Ascending aorta (tissue), 2 donors: ENCODE data around the gene UBQLN4. TPM values are rescaled to one million over a fixed set of nuclear protein-coding genes. Genes with fewer than 3 reads are reported as not detected.
A peak's percentile ranks its signal among the peaks of the same experiment; 100 is the strongest.

Source experiments
- DNase-seq, 2 donors: peaks; one replicate each; pipeline ENCODE4 v3.0.0-alpha.2; 2019; ENCODE audit warnings: low spot score in 2 of 2
- H3K27ac ChIP-seq, 2 donors: fragments of 200-600 bp; sonication (generic); one replicate each; pipeline ENCODE4 v1.5.1; 2016 to 2017; ENCODE audit warnings: mild to moderate bottlenecking in 1 of 2
- H3K27me3 ChIP-seq: fragments of 200-600 bp; sonication (generic); one replicate; pipeline ENCODE4 v1.5.1; 2017
- H3K36me3 ChIP-seq, 2 donors: fragments of 200-600 bp; sonication (generic); one replicate each; pipeline ENCODE4 v1.5.1; 2016
- H3K4me1 ChIP-seq, 2 donors: fragments of 200-600 bp; sonication (generic); one replicate each; pipeline ENCODE4 v1.5.1; 2016 to 2017; ENCODE audit warnings: mild to moderate bottlenecking in 1 of 2
- H3K4me3 ChIP-seq, 2 donors: fragments of 200-600 bp; sonication (generic); one replicate each; pipeline ENCODE4 v1.5.1; 2016 to 2017; ENCODE audit warnings: mild to moderate bottlenecking in 1 of 2
- H3K9me3 ChIP-seq, 2 donors: fragments of 200-600 bp; sonication (generic); one replicate each; pipeline ENCODE4 v1.5.1; 2016
- CTCF ChIP-seq, 3 experiments: fragments of 200-600 bp in 2 of 3; fragments of 450-650 bp in 1 of 3; sonication (generic) in 2 of 3; IDR thresholded peaks; one replicate each; pipeline ENCODE4 v1.5.1; 2016 to 2019; ENCODE audit warnings: antibody characterized with exemption in 3 of 3, mild to moderate bottlenecking in 1 of 3, moderate library complexity in 1 of 3
- intact Hi-C: fragments of 100-400 bp; cut with DNase I; formaldehyde crosslinking; loops from one replicate; pipeline ENCODE4 v1.15.1; 2023
- total RNA-seq: library from RNA; depleted of rRNA; stranded (reverse); fragments of >200 nt; gene quantifications from one replicate; pipeline ENCODE4 v1.1.0, GENCODE V29; 2016

UBQLN4 gene
- total RNA-seq = 28.7 TPM

GRCh38 chr1:156053768-156054499 is at the start of gene UBQLN4:
TSS of gene UBQLN4 (minus strand) at chr1:156053798. CDS start at chr1:156053701, 97 bp downstream.
- Histone ChIP-seq H3K4me1 (peaks cover 0 to 8% of the 10 kb centered on the region in 2 donors), H3K27ac (peak within 1 kb of the TSS; percentile 85 to 96), H3K27me3 (no peaks in the 10 kb centered on the region), H3K36me3 (peaks cover 7 to 22% of the 10 kb centered on the region in 2 donors), H3K9me3 (no peaks in the 10 kb centered on the region), H3K4me3 (peak within 1 kb of the TSS; percentile 58 to 73)
- peak; percentile 44 to 67 (median 64) for TF ChIP-seq CTCF (IDR thresholded peaks at IDR 0.05)
- peak; percentile 45 to 92 for DNase-seq
- intact Hi-C loops = loop anchor here (2.0 to 10.0 kb wide), 3 partner anchors 29 to 119 kb away; partner anchors contain the start of genes KHDC4, MEX3A and SSR2

- Histone ChIP-seq H3K27me3 (no peaks in the 10 kb centered on the region), H3K4me1 (peaks cover 39 to 59% of the 10 kb centered on the region in 2 donors), H3K9me3 (no peaks in the 10 kb centered on the region), H3K4me3 (peak overlapping the region; percentile 31 to 38), H3K27ac (peak overlapping the region; percentile 95 to 96), H3K36me3 (no peaks in the 10 kb centered on the region)
- DNase-seq = peak in 1 of 2 donors; percentile 72
- TF ChIP-seq CTCF (IDR thresholded peaks at IDR 0.05) = no peak
- intact Hi-C loops = no loop called here
Observed at GRCh38 chr1:156102633-156103511, 49.3 kb upstream of the UBQLN4 start.

- H3K27me3 ChIP-seq = no peaks in the 10 kb centered on the region
- peak overlapping the region; percentile 95 to 96 for H3K27ac ChIP-seq
- DNase-seq = peak in 1 of 2 donors; percentile 69
- H3K9me3 ChIP-seq = no peaks in the 10 kb centered on the region
- intact Hi-C loops = no loop called here
- H3K4me1 ChIP-seq = peaks cover 46 to 62% of the 10 kb centered on the region in 2 donors
- H3K4me3 ChIP-seq = no peak overlapping the region
- H3K36me3 ChIP-seq = no peaks in the 10 kb centered on the region
- no peak for TF ChIP-seq CTCF (IDR thresholded peaks at IDR 0.05)
Observed at GRCh38 chr1:156101880-156102279, 48.3 kb upstream of the UBQLN4 start.

- intact Hi-C loops = no loop called here
- no peaks in the 10 kb centered on the region for H3K27me3 ChIP-seq
- H3K9me3 ChIP-seq = no peaks in the 10 kb centered on the region
- H3K27ac ChIP-seq = peak overlapping the region; percentile 4 to 50
- H3K4me3 ChIP-seq = no peak overlapping the region
- no peaks in the 10 kb centered on the region for H3K36me3 ChIP-seq
- no peak for TF ChIP-seq CTCF (IDR thresholded peaks at IDR 0.05)
- DNase-seq = no peak
- H3K4me1 ChIP-seq = peaks cover 46 to 60% of the 10 kb centered on the region in 2 donors
Observed at GRCh38 chr1:156100205-156100995, 46.8 kb upstream of the UBQLN4 start.

GRCh38 chr1:156099282-156099681 is 45.7 kb upstream of the UBQLN4 start:
- Histone ChIP-seq H3K27ac (peak overlapping the region; percentile 30 to 33), H3K27me3 (no peaks in the 10 kb centered on the region), H3K4me1 (peaks cover 36 to 49% of the 10 kb centered on the region in 2 donors), H3K9me3 (no peaks in the 10 kb centered on the region), H3K36me3 (no peaks in the 10 kb centered on the region), H3K4me3 (no peak overlapping the region)
- DNase-seq = no peak
- no peak for TF ChIP-seq CTCF (IDR thresholded peaks at IDR 0.05)
- intact Hi-C loops = loop anchor here (5.0 kb wide), 1 partner anchor 113 kb away; the partner anchor contains the start of gene PMF1
